Gastroesophageal sphincter (tissue), 4 donors: ENCODE measurements around the gene TUBA3D. TPM values are rescaled to one million over a fixed set of nuclear protein-coding genes. Genes with fewer than 3 reads are reported as not detected.
"Not testable (repeated sequence)": the region's sequence is repeated elsewhere in the genome, so short reads cannot be mapped to it uniquely, and the experiment has no call there.

Source experiments
- ATAC-seq: fragments of 150-250 bp; one replicate; pipeline ENCODE4 v1.9.1; 2016; ENCODE audit warnings: mild to moderate bottlenecking, moderate library complexity
- H3K27ac ChIP-seq, 4 donors: fragments of 200-600 bp; sonication (generic) in 3 of 4; 1 replicate in 3 of 4; 2 replicates in 1 of 4; pipeline ENCODE4 v1.5.1; 2016 to 2019
- H3K27me3 ChIP-seq: fragments of 200-600 bp; sonication (generic); one replicate; pipeline ENCODE4 v1.5.1; 2019
- H3K36me3 ChIP-seq, 2 donors: fragments of 200-600 bp; sonication (generic); one replicate each; pipeline ENCODE4 v1.5.1; 2019; ENCODE audit warnings: control low read depth in 1 of 2
- H3K4me1 ChIP-seq, 3 donors: fragments of 200-600 bp; sonication (generic); 1 replicate in 2 of 3; 2 replicates in 1 of 3; pipeline ENCODE4 v1.5.1; 2016 to 2019; ENCODE audit warnings: control low read depth in 2 of 3
- H3K4me3 ChIP-seq, 2 donors: fragments of 200-600 bp; sonication (generic); one replicate each; pipeline ENCODE4 v1.5.1; 2019; ENCODE audit warnings: mild to moderate bottlenecking in 1 of 2, moderate library complexity in 1 of 2
- H3K9me3 ChIP-seq, 3 donors: fragments of 200-600 bp; sonication (generic); one replicate each; pipeline ENCODE4 v1.5.1; 2017 to 2019; ENCODE audit warnings: control low read depth in 2 of 3
- CTCF ChIP-seq, 4 experiments: fragments of 200-600 bp in 2 of 4; fragments of 450-650 bp in 2 of 4; sonication (generic) in 1 of 4; IDR thresholded peaks; one replicate each; pipeline ENCODE4 v1.5.1; 2017 to 2019; ENCODE audit warnings: antibody characterized with exemption in 4 of 4, mild to moderate bottlenecking in 2 of 4, moderate library complexity in 2 of 4
- EP300 ChIP-seq: sonication (generic); formaldehyde crosslinking; IDR thresholded peaks from one replicate; pipeline ENCODE4 v1.6.1; 2017; ENCODE audit warnings: antibody characterized with exemption, mild to moderate bottlenecking
- POLR2A ChIP-seq, 2 donors: fragments of 450-650 bp; IDR thresholded peaks; one replicate each; pipeline ENCODE4 v1.6.1; 2017; ENCODE audit warnings: antibody characterized with exemption in 2 of 2, mild to moderate bottlenecking in 2 of 2, moderate library complexity in 1 of 2
- POLR2AphosphoS5 ChIP-seq: sonication (generic); formaldehyde crosslinking; IDR thresholded peaks from one replicate; pipeline ENCODE4 v1.6.1; 2017; ENCODE audit warnings: antibody characterized with exemption
- WGBS, 2 donors: methylation state at CpG; one replicate each; pipeline ENCODE4 v1.1.5; 2018; ENCODE audit warnings: low coverage in 1 of 2; 5-methylcytosine and 5-hydroxymethylcytosine counted together
- total RNA-seq, 4 donors: library from RNA; depleted of rRNA; stranded (reverse); fragments of >200 nt; gene quantifications; one replicate each; pipeline ENCODE4 v1.1.0, GENCODE V29; 2016

TUBA3D gene
- total RNA-seq, 4 donors from 2014 or later, result not detected

DNA sequence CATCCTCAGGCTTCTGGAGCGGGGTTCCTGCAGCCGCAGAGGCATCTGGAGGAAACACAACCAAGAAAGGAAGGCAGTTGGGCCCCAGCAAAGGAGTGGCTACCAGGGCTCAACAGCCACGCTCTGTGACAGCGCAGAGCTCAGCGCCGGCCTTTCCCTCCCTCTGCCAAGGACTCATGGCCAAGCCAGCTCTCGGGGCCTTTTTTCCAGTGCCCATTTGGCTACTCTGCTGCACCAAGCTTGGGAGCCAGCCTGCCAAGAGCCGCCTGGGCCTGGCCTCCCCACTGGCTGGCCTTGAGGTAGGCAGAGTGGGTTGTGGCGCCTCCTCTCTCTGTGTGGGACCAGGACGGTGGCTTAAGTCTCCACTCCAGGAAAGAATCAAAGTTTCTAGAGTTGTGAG lies 44.6 kb downstream of the TUBA3D start:
- Histone ChIP-seq H3K27me3 (no peaks in the 10 kb centered on the region), H3K4me1 (no peaks in the 10 kb centered on the region), H3K27ac (no peak overlapping the region), H3K36me3 (peaks cover 0 to 58% of the 10 kb centered on the region in 2 donors), H3K9me3 (no peaks in the 10 kb centered on the region), H3K4me3 (no peak overlapping the region)
- TF ChIP-seq EP300, result no peak
- no peak for TF ChIP-seq CTCF (IDR thresholded peaks at IDR 0.05)
- TF ChIP-seq POLR2A (IDR thresholded peaks at IDR 0.05), result no peak
- TF ChIP-seq POLR2AphosphoS5, result no peak
- 90% methylated on average over 2 of the region's 10 CpGs; no CpG with 5 or more reads in 1 of the 2 donors for WGBS, 2 donors
- no peak for ATAC-seq

DNA sequence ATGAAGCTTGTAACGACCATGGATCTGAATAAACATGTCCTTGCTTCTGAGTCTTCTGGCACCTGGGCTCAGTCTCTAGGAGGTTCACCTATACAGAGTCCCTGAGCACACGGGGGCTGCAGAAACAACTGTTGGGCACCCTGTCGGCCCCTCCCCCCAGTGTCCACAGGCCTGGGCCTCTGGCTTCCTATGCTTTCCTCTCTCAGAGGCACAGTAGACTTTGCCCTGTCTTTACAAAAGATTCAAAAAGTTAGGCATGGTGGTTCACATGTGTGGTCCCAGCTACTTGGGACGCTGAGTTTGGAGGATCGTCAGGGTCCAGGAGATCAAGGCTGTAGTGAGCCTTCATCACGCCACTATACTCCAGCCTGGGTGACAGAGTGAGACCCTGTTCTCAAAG lies 45.6 kb downstream of the TUBA3D start:
- H3K4me1 ChIP-seq, H3K4me3 ChIP-seq, H3K9me3 ChIP-seq, H3K27ac ChIP-seq, H3K27me3 ChIP-seq, ATAC-seq: not testable (repeated sequence)
- 64 to 90% methylated on average over 2 to 3 of the region's 6 CpGs for WGBS, 2 donors
- peaks cover 0 to 52% of the 10 kb centered on the region in 2 donors for H3K36me3 ChIP-seq

- H3K36me3 ChIP-seq, result peaks cover 0 to 45% of the 10 kb centered on the region in 2 donors
- ATAC-seq, result no peak
- WGBS, 2 donors, result 75 to 86% methylated on average over 1 to 6 of the region's 20 CpGs
- H3K27ac ChIP-seq, result no peak overlapping the region
- no peak for TF ChIP-seq POLR2A (IDR thresholded peaks at IDR 0.05)
- no peak for TF ChIP-seq EP300
- TF ChIP-seq CTCF (IDR thresholded peaks at IDR 0.05), result no peak
- TF ChIP-seq POLR2AphosphoS5, result no peak
- no peak overlapping the region for H3K4me3 ChIP-seq
- H3K27me3 ChIP-seq, result no peaks in the 10 kb centered on the region
- H3K9me3 ChIP-seq, result no peaks in the 10 kb centered on the region
- H3K4me1 ChIP-seq, result peaks cover 0 to under 1% (median 0%) of the 10 kb centered on the region in 3 donors
Observed at GRCh38 chr2:131521961-131522781, 46.3 kb downstream of the TUBA3D start.

DNA sequence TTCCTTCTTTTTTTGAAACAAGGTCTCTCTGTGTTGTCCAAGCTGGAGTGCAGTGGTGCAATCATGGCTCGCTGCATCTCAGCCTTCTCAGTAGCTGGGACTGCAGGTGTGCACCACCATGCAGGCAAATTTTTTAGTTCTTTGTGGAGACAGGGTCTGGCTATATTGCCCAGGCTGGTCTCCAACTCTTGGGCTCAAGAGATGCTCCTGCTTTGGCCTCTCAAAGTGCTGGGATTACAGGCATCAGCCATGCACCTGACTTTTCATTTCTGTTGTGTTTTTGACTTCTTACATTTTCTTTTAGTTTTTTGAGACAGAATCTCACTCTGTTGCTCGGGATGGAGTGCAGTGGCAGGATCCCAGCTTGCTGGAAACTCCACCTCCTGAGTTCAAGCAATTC lies 49.3 kb downstream of the TUBA3D start:
- H3K27ac ChIP-seq, H3K27me3 ChIP-seq, H3K9me3 ChIP-seq, H3K4me3 ChIP-seq, ATAC-seq: not testable (repeated sequence)
- peaks cover 0 to 14% of the 10 kb centered on the region in 2 donors for H3K36me3 ChIP-seq
- peaks cover 0 to 18% (median 0%) of the 10 kb centered on the region in 3 donors for H3K4me1 ChIP-seq
- WGBS, 2 donors, result 79% methylated on average over 2 of the region's 2 CpGs; no CpG with 5 or more reads in 1 of the 2 donors

GRCh38 chr2:131527131-131528001 lies 51.4 kb downstream of the TUBA3D start, which contains the start of gene CCDC74A:
TSS of gene CCDC74A (plus strand) at chr2:131527888. CDS start at chr2:131527971, 83 bp downstream.
- not testable (repeated sequence) for H3K27me3 ChIP-seq, H3K36me3 ChIP-seq, H3K9me3 ChIP-seq
- peak; percentile 86 for ATAC-seq
- Histone ChIP-seq H3K27ac (peak within 1 kb of the TSS in 3 of 4 donors; percentile 29 to 51 (median 45)), H3K4me1 (peaks cover 0 to 18% (median 0%) of the 10 kb centered on the region in 3 donors), H3K4me3 (peak within 1 kb of the TSS; percentile 42 to 49)
- WGBS, 2 donors, result 51 to 96% methylated on average over 8 to 9 of the region's 47 CpGs

DNA sequence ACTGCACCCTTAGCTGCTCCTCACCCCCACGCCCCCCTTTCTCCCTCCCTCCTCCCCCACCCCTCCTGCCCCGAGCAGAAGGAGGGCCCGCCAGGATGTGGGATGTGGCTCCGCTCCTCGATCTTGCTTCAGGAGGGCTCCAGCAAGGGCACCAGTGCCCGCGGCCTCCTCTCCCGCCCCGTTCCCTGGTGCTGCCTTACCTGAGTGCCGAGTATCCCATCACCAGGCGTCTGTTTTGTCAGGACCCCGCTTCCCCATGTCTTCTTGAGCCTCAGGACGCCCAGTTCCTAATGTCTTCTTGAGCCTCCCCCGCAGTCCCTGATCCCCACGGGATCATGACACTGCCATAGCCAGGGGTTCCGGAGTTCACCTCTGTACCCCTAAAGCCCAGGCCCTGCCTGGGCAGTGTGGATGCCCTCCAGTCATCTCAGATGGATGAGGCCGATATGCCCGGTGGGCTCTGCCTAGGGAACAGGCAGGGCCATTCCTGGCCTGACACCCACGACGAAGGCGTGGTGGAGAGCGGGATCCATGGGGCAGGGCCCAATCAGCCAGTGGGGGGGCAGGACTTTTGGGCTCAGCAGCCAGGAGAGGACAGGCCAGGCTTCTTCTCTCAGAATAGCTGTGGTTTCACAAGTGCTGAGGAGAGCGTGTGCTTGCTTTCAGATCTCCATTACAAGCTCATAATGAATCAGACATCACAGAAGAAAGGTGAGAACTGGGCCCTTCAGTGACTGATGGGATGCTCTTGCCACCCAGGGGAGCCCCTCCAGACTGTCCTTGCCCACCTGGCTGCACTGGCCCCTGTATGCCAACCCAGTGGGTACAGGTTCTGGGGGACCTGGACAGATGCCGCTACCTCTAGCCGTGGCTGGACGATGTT lies 53.3 kb downstream of the TUBA3D start:
- WGBS, 2 donors, result 100% methylated on average over 2 of the region's 26 CpGs; no CpG with 5 or more reads in 1 of the 2 donors
- not testable (repeated sequence) for ATAC-seq

GRCh38 chr2:131529864-131530445 lies 54.0 kb downstream of the TUBA3D start:
- not testable (repeated sequence) for ATAC-seq, H3K9me3 ChIP-seq, H3K4me3 ChIP-seq, H3K36me3 ChIP-seq, H3K27ac ChIP-seq, H3K27me3 ChIP-seq
- no CpG with 5 or more reads among the region's 5 CpGs for WGBS, 2 donors
- H3K4me1 ChIP-seq, result peaks cover 0 to 18% (median 0%) of the 10 kb centered on the region in 3 donors

More for the DNA sequence above, 53.3 kb downstream of the TUBA3D start:
- not testable (repeated sequence) for H3K27ac ChIP-seq, H3K36me3 ChIP-seq, H3K9me3 ChIP-seq, H3K27me3 ChIP-seq
- H3K4me1 ChIP-seq, result peaks cover 0 to 18% (median 0%) of the 10 kb centered on the region in 3 donors
- H3K4me3 ChIP-seq, result peak overlapping the region; percentile 42 to 49

GRCh38 chr2:131530626-131531344 lies 54.9 kb downstream of the TUBA3D start:
- not testable (repeated sequence) for H3K9me3 ChIP-seq, H3K27ac ChIP-seq, H3K4me3 ChIP-seq, H3K36me3 ChIP-seq, ATAC-seq, H3K27me3 ChIP-seq
- peaks cover 0 to 18% (median 0%) of the 10 kb centered on the region in 3 donors for H3K4me1 ChIP-seq
- 60% methylated on average over 2 of the region's 22 CpGs; no CpG with 5 or more reads in 1 of the 2 donors for WGBS, 2 donors
